HG03565 (cell line): ENCODE results near the gene SLC35F1.
A peak's percentile ranks its signal among the peaks of the same experiment; 100 is the strongest.

Experiments
- ATAC-seq: cut with Tn5 transposase; IDR thresholded peaks from one replicate; pipeline ENCODE4 v1.9.1; 2021; ENCODE audit warnings: mild to moderate bottlenecking, moderate library complexity; ENCODE audit not compliant: unreplicated experiment

The SLC35F1 gene

DNA sequence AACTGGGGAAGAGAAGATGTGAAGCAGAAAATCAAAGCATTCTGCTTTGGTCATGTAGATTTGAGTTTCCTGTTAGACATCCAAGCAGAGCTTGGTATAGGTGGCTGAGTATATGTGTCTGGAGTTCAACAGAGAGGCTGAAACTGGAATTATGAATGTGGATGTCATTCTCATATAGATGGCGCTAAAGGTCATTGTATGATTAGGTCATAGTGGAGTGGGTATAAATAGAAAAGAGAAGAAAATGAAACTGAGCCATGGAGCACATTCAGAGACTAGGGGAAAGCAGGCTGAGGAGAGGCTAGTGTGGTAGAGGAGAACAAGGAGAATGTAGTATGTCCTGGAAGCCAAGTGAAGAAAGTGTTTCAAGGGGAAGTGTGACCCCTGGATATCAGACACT is 345.4 kb downstream of the SLC35F1 start:
- ATAC-seq = peak; percentile 70

DNA sequence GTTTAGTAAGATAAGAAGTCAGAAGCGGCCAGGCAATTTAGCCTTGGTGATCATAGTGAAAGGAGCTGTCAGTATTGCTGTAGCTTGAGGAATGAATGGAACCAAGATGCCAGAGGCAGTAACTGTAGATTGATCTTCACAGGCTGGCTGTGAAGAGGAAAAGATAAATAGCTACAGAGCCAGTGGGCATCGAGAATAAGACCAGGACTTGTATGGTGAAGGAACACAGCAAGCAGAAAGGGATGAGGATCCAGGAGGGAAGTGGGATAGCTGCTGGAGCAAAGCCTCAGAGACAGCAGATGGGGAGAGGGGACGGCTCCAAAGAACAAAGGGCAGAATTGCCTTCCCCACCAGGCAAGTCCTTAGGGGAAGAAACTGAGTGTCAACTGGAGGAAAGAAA is 346.7 kb downstream of the SLC35F1 start:
- ATAC-seq = no peak

DNA sequence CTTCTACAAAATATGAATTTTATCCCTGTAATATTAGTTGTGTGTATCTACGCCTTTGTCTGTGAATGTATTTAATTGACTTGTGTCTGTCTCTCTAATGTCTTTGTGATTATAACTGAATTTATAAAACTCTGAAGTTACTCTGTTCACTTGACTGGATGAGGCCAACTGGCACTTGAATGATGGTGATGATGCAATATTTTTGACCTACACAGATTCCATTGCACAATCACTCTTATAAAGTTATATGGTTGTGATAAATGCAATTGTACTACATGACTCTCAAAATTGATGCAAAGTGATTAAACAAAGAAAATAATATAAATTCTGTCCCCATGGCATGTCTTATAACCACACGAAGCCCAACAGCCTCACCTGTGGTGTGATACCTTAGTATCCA is 353.8 kb downstream of the SLC35F1 start:
- no peak for ATAC-seq

DNA sequence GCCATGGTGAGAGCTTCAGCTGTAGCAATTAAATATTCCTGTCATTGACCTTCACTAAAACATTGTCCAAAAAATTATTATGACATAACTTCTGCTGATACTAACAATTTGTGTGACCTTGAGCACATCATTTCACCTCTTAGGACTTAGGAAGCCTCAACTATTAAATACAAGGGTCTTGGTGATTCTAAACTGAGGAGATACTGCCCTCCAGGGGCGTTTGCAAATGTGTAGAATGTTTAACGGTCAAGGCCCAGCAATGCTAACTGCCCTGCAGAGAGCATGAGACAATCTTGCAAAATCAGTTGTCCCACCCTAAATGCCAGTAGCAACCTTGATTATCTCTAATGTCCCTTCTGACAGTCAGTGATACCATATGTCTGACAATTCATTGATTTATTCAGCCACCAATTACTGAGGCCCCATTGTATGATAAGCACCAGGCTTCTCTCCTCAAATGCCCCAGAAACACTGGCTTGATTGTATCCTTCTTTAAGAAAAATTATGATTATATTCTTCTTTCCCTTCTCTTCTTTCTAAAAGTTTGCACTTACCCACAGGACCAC is 356.9 kb downstream of the SLC35F1 start:
- peak; percentile 72 for ATAC-seq

DNA sequence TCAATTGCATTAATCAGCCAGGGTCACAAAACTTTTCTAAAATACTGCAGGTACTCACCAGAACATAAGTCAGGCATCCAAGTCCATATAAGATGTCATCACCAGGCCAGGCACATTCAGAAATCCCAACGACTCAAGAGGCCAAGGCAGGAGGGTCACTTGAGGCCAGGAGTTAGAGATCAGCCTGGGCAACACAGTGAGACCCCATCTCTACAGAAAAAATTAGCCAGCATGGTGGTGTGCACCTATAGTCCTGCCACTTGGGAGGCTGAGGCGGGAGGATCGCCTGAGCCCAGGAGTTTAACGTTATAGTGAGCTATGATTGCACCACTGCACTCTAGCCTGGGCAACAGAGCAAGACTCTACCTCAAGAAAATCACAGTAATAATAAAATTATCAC is 362.6 kb downstream of the SLC35F1 start:
- ATAC-seq = no peak

DNA sequence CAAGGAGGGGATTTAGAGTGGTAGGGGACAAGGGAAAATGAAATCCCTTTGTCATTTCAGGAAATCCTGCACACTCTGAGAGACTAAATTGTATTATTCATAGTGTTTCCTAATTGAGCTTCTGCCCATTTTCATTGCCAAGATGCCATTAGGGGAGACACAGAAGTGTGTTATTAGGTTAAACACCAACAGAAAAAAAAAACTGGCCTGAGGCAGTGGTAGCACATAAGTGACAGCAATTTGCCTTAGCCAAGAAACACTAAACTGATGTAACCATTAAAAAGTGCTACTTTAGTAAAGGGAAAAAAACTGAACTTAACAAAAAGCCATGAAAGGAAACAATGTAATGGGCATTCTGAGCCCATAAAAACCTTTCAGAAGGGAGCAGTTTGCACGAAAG is 370.6 kb downstream of the SLC35F1 start:
- no peak for ATAC-seq

DNA sequence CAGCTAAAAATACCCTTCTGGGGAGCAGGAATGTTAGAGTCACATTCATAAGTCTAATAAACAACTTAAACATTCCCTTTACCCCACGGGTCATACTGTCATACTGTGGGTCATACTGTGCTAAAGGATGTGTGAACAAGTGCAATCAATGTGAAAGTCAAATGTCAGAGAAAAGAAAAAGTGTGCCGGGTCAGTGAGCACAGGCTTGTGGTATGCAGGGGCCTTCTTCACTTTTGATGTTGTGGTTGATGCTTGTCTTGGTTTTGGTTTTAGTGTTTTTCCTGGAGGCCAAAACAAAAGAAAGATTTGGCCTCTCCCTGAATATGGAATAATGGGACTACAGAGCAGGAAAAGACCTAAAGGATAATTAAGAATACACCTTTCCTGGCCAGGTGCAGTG is 373.1 kb downstream of the SLC35F1 start:
- ATAC-seq = peak; percentile 92

DNA sequence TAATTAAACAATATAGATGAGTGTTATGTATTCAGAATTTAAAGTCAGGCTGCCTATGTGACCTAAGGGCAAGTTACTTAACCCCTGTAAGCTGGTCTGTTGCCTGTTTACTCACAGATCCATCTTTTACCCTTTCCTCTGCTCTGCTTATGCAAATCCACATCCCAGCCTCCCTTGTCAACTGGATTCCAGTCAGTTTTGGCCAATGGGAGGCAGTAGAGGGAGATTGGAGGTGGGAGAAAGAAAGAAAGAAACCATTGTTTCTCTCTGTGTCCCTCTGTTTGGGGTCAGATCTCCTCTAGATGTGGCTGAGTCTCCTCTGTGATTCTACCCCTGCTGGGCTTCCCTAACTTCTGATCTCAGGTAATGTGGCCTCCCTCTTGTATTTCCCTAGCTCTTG is 374.2 kb downstream of the SLC35F1 start:
- no peak for ATAC-seq

DNA sequence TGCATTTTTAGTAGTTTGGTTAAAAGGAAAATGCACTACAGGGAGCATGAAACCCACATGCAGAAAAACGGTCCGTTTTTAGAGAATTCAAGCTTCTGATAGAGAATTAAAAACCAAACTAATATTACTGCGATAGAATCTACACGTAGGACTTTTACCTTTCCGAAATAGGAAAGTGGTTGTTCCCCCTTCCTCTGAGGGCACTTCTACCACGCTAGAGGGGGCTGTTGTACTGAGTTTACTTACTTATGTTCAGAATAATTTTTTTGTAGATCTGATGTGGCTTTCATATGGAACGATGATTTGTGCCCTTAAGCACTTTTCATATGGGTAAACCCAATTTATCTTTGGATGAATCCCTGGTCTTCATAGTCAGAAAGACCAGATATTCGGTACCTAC is 376.7 kb downstream of the SLC35F1 start:
- no peak for ATAC-seq

DNA sequence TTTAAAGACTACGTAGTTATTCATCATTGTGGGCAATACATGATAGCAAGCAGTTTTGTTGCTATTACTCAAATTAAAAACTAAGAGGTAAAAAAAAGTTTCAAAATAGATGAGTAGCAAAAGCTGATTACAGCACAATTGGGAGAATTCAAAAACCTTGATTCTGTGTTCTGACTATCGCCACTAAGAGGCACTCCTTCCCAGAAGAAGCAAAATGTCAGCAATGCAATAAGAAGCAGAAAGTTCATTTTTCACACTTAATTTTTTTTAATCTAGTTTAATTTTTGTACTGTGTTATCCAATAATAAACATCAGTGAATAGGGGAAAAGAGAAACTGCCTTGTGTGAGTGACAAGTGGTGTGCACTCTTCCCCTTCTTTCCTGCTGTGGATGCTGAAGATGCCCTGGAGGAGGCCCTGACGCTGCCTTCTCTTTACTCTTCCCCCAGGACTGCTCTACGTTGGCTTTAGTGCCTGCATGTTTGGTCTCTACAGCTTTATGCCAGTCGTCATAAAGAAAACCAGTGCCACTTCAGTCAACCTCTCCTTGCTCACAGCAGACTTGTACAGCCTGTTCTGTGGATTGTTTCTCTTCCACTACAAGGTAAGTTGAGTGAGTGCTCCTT is 377.8 kb downstream of the SLC35F1 start:
- ATAC-seq = no peak

DNA sequence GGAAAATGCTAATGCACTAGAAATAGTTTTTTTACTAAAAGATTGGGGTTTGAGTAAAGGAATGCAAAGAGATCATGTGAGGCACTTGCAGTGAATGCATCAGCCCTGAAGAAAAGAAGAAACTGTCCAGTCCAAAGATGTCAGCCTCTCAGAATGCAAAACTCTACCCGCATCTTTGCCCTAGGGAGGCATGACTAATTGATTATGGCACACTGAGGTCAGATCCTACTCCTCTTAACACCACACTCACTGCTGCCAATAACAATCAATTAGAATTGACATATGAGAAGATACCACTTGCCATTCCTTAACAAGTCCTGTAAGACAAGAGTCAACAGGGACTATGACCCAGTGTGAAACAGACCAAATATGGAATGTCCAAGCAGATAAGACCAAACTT is 378.7 kb downstream of the SLC35F1 start:
- no peak for ATAC-seq

DNA sequence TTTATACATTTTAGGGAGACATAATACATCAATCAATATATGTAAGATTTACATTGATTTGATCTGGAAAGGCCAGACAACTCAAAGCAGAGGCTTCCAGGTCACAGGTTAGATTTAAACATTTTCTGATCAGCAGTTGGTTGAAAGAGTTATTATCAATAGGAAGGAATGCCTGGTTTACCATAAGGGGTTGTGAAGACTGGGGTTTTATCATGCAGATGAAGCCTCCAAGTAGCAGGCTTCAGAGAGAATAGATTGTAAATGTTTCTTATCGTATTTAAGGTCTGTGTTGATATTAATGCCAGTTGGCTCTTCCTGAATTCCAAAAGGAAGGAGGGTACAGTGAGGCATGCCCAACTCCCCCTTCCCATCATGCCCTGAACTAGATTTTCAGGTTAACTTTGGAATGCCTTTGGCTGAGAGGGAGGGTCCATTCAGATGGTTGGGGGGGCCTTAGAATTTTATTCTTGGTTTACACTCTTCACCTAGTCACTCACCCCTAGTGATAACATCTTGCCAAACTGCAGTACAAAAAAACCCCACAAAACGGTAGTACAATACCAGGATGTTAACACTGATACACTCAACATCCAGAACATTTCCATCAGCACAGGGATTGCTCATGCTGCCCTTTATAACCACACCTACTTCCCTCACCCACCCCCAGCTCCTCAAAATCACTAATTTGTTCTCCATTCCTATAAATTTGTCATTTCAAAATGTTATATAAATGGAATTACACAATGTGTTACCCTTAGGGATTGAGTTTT is 381.5 kb downstream of the SLC35F1 start:
- no peak for ATAC-seq

DNA sequence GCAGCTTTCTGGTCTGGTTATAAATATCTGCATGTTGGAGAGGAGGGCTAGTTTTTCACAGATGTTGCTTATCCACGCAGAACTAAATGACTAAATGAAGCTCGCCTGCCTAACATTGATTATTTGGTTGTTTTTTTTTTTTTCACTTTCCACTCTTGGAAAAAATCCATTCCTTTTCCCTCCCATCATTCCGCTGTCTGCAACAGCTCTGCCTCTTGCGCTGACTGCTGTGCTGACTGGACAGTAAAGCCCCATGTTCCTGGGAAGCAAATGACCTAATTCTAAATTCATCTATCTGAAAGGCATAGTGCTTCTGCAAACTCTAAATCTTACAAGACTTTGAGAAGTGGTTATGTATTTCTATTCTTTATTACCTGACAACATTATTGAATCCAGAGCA is 385.5 kb downstream of the SLC35F1 start:
- ATAC-seq = no peak

DNA sequence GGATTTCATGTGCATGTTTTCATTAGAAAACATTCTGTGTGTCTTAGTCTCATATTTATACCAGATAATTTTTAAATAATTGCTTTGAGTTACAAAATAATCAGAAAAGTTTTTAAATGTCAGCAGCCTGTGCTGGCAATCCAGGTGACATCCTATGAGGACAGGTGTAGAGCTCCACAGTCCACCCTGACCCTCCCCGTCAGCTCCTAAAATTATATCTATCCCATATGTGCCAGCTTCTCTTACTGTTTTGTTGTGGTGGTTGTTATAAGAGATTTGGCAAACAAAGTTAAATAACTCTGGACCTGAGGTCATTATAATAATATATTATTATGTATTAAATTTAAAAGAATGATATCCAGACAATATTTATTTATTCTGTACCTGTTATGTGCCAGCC is 387.8 kb downstream of the SLC35F1 start:
- no peak for ATAC-seq

DNA sequence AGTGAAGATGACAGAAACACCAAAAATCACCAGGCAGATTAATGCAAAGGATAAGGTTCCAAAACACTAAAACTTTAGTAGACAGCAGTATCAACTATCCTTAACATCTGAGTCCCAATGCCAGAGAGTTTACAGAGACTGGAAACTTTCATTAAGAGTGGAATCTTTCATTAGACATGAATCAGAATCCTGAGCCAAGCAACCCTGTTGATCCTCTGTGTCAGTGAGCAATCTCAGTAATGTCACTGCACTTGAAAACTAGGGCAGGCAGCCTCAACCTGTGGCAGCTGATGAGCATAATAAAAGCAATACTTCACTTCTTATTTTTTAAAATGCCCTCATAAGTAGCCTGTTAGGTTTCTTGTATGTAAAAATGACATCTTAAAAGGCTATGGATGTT is 388.3 kb downstream of the SLC35F1 start:
- no peak for ATAC-seq

DNA sequence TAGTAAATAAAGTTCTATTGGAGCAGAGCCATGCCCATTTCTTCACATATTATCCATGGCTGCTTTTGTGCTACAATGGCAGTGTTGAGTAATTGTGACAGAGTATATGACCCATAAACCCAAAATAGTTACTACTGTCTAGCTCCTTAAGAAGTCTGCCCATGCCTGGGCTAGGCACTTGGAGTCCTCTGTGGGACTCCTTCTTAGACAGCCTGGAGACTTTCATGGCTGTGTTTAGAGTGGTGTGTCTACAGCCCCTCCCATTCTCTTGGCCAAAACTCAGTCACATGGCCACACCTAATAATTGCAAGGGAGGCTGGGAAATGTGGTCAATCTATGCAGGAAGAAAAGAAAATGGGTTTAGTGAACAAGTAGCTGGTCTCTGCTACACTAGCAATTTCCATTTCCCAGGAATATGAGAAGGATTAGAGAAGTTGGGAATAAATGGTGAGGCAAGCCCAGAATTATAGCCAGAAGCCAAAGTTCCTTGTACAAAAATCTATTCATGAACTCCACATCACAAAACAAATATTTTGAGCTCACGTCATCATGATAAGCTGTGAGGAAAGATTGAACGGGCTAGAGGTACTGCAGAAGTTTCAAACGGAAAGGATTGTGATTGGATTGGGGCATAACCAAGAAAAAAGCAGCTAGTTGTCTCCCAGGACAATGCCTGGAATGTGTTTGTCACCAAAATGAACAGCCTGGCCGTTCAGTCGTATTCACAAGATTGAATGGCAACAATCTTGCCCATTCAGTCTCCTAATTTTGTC is 389.3 kb downstream of the SLC35F1 start:
- ATAC-seq = no peak

DNA sequence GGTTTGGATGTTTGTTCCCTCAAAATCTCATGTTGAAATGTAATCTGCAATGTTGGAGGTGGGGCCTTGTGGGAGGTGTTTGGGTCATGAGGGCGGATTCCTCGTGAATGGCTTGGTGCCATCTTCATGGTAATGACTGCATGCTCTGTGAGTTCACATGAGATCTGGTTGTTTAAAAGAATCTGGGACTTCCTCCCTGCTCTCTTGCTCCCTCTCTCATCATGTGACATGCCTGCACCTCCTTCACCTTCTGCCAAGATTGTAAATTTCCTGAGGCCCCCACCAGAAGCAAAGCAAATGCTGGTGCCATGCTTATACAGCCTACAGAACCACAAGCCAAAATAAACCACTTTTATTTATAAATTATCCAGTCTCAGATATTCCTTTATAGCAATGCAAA is 390.8 kb downstream of the SLC35F1 start:
- no peak for ATAC-seq

DNA sequence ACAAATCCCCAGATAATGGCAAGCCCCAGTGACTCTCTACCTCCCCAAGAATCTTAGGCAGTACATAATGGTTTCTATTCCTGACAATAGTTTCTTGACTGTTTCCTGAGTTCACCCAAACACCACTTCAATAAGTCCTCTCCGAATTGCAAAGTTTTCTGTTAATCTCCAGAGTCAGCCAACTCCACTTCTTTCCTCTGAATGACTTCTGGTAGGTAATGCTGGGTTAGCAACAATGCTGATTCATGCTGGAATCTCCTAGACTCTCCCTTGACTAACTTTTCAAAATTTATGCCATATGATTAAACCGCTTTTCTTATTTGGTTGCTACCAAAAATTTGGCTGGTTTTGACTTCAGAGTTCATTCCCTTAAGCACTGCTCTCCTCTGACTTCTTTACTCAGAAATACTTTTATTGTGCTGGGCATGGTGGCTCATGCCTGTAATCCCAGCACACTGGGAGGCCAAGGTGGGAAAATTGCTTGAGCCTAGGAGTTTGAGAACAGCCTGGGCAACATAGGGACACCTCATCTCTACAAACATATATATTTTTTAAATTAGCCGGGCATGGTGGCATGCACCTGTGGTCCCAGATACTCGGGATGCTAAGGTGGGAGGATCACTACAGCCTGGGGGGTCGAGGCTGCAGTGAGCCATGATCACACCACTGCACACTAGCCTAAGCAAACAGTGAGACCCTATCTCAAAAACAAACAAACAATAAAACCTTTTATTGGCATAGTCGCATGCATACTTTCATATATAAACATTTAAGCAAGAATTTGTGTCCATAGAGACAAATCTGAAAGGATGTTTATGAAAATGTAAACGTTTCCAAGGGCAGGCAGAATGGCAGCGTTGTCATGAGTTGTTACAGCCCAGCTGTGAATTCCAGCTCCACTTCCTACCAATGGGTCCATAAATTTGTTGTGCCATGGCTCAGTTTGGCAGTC is 391.7 kb downstream of the SLC35F1 start:
- no peak for ATAC-seq

DNA sequence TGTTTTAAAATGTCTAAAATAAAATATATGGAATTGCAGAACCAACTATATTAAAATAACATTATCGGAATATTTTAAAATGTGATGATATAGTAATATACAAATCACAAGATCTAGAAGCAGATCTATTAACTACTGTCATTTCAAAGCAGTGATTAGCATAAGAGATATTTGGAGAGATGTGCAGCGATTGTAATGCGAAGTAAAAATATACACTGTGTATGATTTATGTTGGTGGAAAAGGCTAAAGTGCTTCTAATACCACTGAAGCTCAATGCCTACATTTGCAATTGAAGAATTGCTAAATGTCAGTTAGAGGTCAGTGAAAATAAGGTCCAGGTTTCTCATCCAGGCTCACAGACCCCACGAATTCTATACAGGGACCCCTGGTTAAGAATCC is 392.4 kb downstream of the SLC35F1 start:
- ATAC-seq = no peak

DNA sequence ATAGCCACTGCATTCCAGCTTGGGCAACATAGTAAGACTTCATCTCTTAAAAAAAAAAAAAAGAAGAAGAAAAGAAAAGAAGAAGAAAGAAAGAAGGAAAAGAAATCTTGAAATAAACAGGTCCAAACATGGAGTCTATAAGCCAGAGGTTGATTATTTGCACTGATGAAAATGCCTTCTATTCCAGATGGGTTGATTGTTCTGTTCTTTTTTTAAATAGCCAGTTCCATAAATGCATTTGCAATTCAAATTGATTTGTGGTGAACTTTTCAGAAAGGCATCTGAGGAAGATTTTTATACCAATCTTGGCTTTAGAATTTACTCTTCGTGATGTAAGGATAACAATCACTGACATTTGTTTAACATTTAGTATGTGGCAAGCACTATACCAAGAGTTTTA is 397.3 kb downstream of the SLC35F1 start:
- no peak for ATAC-seq

DNA sequence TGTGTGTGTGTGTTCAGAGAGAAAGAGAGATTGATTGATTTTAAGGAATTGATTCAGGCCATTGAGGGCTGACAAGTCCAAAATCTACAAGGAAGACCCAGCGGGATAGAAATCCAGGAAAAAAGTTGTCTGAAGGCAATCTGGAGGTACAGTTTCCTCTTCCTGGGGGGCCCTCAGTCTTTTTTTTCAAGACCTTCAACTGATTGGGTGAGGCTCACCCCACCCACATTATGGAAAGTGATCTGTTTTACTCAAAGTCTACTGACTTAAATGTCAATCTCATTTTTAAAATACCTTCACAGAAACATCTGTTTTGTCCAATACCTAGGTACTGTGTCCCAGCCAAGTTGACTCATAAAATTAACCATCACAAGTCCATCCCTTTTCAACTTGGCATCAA is 398.0 kb downstream of the SLC35F1 start:
- ATAC-seq = no peak
